Measurements from ENCODE around the gene AQP6.
"Not testable (repeated sequence)": the region's sequence is repeated elsewhere in the genome, so short reads cannot be mapped to it uniquely, and the experiment has no call there.

AQP6 gene

DNA sequence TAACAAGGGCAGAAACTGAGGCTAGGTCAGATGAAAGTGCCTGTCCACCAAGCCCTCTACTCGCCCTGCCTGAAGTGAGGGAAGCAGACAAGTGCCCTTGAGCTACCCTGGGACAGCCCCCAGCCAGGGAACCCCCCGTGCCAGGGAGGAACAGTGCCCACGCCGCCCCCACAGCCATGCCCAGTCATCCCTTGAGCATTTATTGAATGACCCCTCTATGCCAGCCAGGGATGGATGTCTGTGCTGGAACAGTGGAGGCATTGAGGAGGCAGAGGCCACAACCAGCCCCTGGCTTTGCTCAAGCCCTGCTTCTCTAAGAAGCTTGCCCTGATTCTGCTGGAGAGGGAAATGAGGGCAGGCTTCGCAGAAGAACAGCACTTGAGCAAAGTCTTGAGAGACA lies 3.7 kb upstream of the AQP6 start:
- peak in 48 of 56 donors; percentile 20 to 86 (median 58) for DNase-seq

DNA sequence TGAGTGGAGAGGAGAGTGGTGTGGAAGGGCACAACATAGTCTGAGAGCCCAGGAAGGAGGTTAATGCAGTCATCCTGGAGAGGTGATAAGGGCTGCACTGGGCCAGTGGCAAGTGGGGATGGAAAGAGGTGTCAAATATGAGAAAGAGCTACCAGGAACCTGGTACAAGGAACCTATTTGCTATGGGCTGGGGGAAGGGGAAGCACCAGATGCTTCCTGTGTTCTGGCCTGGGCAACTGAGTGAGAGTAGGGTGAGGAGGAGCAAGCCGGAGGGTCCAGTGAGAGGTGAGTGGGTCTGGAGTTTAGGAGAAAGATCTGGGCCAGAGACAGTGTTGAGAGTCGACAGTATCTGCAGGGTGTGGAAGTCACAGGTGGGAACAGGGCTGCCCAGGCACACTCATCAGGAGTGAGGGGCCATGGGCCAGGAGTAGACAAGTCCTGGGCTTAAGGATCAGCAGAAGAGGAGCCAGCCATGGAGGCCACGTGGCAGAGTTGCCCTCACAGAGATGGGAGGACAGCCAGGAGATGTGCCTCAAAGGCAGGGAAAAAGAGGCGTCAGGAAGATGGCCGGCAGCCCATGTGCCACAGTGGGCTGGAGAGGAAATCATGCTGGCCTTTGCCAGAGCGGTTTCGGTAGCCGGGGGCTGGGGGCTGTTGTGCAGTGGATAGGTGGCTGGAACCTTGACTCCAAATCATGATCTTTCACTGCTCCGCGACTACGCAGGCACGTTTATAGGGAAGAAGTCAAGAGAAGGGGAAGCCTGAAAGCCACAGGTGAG lies 2.9 kb upstream of the AQP6 start:
- peak in 2 of 56 donors; percentile 12 to 34 for DNase-seq

DNA sequence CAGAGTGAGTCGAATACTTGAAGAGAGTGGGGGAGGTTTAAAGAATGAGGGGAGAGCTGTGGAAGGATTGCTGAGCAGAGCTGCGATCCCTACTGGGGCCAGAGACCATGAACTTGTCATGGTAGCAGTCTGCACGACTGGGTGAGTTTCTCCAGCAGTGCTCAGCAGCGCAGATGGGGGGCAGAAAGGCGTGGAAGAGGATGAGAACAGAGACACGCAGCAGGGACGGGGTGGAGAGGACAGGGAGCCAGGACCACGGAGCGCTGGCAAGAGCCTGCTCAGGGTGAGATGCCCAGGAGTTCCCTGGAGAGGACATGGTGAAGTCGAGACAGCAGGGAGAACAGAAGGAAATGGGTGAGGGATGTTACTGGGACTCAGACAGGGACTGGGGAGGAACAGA lies 2.1 kb upstream of the AQP6 start:
- DNase-seq: no peak

DNA sequence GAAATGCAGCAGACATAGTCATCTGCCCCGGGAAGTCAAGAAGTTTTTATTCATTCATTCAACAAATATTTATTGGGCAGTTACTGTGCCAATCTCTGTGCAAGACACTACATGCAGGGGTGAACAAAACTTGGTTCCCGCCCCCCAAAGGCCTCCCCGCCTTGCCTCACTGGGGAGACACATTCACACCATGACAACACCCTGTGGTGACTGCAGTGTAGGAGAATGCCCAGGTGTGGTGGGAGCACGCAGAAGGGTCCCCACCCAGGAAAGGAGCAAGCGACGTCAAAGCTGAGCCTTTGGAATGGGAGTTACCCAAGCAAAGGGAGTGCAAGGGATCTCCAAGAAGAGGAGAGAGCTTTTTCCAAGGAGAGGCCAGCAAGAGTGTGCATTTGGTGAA lies 1.6 kb upstream of the AQP6 start:
- DNase-seq: no peak

DNA sequence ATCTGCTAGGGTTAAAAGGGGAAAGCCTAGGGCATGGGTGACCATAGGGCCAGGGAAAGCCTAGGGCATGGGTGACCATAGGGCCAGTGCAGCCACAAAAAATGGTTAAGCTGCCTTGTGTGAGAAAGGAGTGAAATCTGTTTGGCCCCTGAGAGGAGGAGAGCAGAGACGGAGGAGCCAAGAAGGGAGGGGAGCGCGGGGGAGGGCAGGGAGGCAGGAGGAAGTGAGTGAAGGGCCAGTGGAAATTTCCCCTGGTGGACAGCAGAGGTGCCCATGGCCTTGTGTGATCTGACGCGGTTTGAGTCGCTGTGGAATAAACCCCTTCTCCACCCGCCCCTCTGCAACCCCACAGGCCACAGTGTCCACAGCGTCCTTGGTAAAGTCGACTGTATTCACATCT lies 618 bp upstream of the AQP6 start:
- peak in 3 of 56 donors; percentile 26 to 34 (median 31) for DNase-seq

DNA sequence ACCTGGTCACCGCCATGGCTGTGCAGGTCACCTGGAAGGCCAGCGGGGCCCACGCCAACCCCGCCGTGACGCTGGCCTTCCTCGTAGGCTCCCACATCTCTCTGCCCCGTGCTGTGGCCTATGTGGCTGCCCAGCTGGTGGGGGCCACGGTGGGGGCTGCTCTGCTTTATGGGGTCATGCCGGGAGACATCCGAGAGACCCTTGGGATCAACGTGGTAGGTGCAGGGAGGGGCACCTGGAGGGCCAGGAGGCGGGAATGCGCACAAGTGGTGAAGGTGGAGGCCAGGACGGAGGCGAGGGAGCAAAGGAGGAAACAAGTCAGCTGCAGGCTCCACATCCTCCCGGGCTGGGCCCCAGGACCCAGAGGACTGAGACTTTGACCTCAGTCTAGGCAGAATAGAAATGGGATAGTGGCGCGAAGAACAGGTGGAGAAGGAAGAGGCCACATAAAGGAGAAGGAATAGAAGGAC lies 649 bp downstream of the AQP6 start:
- DNase-seq: no peak

DNA sequence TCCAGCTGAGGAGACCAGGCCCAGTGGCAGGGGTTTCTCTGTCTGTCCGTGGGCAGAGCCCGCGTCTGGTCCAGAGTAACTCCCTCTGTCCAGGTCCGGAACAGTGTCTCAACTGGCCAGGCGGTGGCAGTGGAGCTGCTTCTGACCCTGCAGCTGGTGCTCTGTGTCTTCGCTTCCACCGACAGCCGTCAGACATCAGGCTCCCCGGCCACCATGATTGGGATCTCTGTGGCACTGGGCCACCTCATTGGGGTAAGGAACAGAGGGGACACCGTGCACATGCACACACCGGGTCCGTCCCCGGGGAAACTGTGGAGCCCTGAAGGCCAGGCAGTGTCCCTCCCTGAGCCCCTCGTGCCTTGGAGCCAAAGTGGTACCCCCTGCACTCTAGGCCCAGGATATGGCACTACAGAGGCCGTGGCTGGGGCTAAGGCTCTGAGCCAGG lies 1.5 kb downstream of the AQP6 start:
- DNase-seq: peak in 52 of 56 donors; percentile 26 to 88 (median 70)

DNA sequence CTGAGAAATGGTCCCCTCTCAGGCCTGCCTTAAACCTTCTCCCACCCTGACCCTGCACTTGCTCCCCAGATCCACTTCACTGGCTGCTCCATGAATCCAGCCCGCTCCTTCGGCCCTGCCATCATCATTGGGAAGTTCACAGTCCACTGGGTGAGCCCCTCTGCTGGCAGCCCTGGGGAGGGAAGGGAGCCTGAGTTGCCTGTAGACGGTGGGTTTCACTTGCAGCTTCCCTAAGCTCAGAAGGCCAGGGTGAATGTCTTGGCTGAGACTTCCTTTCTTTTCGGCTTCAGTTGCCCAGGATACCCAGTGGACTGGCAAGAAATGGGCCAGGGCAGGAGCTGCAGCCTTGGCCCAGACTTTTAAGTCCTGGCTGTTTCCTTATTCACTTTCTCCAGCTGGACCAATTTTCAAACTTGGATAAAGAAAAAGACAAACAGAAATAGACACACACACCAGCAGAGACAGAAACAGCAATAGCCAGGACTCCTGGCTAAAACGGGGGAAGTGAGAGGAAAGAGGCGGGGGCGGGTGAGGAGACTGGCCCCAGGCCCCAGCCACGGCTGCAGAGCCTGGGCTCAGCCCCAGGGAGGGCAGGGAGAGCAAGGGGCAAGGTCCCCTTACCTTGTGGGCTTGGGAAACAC lies 2.0 kb downstream of the AQP6 start:
- peak in 28 of 56 donors; percentile 17 to 69 (median 52) for DNase-seq

DNA sequence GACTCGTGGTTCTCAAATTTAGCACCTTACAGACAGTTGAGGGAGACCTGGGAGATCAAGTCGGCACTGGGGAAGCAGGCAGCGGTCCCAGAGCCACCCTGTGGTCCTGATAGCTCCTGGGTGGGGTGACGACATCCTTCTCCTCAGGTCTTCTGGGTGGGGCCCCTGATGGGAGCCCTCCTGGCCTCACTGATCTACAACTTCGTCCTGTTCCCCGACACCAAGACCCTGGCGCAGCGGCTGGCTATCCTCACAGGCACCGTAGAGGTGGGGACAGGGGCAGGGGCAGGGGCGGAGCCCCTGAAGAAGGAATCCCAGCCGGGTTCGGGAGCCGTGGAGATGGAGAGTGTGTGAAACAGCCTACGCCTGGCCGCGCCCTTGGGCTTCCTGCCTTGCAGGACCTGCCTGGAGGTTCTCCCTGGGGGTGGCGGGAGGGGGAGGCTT lies 2.6 kb downstream of the AQP6 start:
- DNase-seq: no peak

DNA sequence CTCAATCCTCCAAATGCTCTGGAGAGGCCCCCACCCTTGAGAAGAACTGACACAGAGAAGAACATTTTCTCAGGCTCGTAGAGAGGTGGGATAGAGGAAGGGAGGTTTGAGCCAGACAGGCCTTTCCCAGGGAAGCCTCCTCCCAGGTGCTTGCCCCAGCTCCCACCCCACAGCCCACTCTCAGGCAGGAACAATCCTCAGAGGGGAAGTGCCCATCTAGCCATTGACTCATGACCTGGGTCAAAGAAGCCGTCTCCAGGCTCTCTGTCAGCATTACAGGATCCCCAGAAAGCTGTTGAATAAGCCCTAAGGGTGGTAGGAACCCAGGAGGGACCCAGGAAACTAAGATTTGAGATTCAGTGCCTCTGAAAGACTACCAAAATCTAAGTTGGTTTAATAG lies 3.8 kb downstream of the AQP6 start:
- DNase-seq: no peak

DNA sequence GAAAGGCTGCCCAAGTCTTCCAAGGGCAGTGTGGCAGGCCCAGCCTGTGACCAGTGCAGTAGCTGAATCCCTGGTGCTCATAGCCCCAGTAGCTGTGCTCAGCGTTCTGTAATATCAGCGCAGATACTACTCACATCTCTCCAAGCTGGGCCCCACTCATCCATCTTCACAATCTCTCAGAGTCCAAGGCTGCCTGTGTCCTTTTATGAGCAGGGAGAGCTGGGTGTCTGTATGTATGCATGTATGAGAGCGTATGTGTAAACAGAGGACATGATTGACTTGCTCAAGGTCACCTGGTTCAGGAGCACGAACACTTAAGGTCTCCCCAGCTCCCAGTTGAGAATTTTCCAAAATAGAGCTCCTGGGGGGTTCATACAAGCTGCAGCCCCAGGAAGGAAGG lies 5.4 kb downstream of the AQP6 start:
- DNase-seq: no peak

DNA sequence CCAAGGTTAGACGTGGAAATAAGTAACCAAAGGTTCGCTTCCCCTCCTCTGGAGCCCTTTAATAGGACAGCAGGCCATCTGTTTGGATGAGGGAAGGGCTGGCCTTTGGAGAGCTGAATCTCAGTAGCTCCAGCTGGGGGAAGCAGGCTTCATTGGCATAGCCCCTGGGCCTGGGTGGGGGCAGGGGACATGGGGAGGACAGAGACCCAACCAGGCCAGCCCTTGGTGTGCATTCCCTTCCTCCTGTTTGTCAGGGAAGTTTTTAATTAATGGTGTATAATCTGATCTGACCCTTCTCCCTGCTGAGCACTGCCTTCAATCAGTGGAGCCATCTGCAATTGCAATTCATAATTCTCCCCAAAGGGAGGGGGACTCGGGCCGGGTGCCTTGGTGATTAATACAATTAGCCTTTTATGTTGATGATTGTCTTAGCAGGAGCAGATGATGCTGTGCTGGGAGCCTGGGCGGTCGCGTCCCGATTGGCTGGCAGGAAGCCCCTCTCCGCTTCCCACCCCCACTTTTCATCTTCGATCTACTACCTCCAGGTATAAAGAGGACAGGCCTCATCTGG lies 6.4 kb downstream of the AQP6 start:
- peak in 42 of 56 donors; percentile 25 to 85 (median 64) for DNase-seq

DNA sequence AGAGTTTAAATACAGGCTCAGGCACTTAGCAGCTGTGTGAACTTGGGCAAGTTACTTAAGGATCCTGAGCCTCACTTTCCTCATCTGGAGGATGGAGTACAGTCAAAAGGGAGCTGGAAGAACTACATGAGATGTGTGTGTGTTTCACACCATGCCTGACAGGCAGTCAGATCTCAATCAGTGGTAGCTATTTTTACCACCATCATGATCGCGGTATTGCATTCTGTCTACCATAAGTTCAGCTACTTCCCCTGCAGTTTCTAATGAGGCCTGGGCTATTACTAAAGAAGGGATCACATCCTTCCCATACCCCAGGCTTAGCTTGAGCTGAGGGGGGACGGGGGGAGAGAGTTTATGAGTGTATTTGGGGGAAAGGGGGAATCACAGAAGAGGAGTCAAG lies 7.0 kb downstream of the AQP6 start:
- DNase-seq: no peak

DNA sequence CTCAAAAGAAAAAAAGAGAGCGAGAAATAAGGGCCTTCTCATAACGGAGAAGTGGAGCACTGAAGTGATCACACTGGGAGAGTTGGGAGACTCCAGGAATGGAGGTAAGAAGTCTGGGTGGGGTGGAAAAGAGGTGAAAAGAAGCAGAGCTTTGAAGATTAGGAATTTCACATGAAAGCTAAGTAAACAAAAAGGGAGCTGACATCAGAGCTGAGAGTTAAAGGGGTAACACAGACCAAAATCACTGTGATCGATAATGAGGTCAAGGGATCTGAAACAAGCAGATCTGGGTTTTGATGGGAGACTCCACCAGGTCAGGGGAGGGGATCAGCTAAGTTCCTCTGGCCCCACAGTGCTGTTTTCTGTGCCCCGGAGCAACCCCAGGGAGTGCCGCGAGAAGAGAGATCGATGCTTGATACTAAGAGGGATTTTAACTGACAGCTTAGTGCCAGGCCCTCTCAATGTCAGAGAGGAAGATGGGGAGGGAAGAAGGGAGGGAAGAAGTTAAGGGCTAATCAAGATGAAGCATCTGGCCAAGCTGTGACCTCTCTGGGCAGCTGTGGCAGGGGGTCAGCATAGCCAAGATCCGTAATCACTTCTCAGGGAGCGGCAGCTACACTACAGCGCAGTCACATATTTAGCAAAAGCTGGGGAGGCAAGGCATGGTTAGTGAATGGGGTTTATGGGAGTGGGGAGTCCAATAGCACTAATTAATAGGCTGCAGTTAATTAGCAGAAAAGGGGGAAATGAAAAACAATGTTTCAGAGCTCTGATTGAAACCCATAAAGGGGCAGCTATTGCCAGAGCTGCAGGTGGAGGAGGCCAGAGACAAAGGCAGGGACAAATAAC lies 8.0 kb downstream of the AQP6 start:
- no peak for DNase-seq

DNA sequence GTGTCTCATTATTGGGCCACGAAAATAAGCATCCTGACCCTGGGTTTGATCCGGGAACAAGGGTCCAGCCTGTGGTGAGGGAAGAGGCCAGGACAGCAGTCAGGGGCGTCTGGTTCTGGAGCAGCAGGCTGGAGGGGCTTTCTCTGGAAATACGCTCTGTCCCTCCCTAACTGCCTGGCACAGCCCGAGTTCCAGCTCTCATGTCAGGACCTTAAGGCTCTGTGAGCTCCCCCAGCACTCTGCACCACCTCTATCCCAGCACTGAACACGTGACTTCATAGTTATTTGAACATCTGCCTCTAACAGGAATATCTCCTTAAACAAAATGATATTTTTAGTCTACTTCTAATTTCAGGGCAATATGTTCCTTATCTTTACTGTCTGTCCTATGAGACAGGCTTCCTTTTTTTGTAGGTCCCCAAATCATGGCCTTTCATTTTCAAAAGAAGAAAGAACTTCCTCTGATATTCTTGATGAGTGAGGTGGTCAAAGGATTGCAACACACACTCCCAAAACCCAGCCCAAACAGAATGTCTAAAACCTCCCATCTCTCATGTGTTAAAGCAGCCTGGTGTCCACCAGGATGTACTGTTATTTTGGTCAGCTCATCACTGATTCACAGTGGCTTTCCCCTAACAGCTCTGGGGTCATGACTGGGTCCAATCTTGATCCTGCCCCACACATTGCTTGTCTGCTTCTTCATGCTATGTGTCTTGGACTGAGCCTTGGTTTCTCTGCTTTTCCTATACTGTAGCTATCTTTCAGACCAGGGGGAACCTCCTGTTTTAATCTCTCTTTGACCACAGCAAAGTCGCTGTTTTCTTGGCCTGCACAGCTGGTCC lies 9.7 kb downstream of the AQP6 start:
- DNase-seq: no peak

DNA sequence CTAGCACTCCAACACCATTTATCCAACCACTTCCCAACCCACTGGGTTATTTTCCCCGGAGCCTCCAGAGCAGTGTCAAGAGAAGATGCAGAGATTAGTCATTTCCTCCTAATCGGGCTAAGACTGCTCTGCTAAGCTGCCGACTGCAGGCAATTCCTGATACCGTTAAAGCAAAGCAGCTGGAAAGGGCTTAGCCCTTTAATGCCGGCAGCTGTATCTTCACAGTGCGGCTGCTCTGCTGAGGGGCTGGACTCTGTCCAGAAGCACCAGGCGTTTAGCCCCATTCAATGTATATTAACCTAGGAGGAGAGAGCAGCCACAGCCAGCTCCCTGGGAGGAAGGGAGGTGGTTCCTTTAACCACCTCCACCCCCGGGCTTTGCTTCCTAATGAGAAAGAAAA lies 11.1 kb downstream of the AQP6 start:
- peak in 3 of 56 donors; percentile 11 to 35 (median 29) for DNase-seq

DNA sequence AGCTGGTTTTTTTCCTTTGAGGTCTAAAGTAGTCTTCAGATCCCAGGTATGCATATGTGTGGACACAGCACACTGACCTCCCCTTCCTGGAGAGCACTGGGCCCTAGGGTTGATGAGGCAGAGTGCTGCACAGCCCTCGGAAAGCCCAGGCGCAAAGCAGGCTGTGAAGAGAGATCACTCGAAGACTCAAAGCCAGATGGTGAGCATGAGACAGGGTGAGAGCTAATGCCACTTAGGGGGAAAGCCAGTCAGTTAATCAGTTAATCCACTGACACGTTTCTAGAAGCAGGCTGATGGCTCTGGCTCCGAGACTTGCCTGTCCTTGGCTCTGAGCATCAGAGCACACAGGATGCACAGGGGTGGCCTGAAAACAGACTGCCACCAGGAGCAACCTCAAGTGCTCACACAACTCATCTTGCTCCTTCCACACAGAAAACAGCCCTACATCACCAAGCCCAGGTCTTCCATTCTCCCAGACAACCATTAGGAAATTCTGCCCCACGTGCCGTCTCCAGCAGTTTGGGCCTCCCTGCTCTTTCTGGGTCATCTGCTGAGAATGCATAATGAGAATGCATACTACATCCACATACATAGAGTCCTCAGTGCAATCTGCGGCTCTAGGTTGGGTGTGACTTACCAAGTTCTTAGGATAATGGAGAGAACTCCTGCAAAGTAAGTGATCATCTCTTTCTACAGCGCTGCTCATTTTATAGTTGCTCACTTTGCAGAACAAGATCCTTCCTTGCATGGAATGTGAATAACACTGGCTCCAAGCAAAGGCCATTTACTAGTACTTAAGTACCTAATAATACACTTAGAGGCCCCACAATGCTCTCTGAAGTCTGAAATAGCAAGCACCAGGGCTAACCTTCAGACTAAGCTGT lies 12.0 kb downstream of the AQP6 start:
- no peak for DNase-seq

DNA sequence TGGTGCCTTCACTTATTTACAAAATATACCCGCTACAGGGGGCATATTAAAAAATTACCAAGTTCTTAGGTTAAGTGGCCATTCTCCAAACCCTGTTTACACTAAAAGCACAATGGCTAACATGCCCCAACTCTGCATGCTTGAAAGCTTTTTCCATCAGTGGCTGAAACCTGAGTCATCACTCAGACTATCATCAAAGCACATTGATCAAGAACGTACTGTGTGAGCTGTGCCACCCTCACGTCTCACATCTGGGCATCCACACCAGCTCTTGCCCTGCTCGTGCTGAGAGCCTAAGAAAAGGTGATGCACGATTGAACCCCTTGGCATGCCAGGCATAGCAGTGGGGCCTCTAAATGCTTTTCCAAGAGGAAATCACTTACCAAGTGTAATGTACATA lies 13.2 kb downstream of the AQP6 start:
- no peak for DNase-seq

DNA sequence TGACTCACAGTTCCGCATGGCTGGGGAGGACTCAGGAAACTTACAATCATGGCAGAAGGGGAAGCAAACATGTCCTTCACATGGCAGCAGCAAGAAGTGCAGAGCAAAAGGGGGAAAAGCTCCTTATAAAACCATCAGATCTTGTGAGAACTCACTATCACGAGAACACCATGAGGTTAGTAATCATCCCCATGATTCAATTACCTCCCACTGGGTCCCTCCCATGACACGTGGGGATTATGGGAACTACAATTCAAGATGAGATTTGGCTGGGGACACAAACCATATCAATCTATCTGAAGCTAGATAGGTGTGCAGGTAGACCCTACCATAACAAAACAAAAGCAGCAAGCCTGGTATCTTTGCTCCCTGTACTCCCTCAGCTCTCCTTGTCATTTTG lies 13.7 kb downstream of the AQP6 start:
- DNase-seq: not testable (repeated sequence)

Data from amygdala (tissue), 56 donors.